ENCODE data around the gene PLD1. TPM values are rescaled to one million over a fixed set of nuclear protein-coding genes. Genes with fewer than 3 reads are reported as not detected.

PLD1 gene
- total and polyA plus RNA-seq, 4 donors: 4.9 to 31.5 (median 18.6) TPM

- TF ChIP-seq CTCF (IDR thresholded peaks at IDR 0.05; ENCODE audit: low read depth, low read length, missing input control): no peak
Observed at GRCh38 chr3:171574556-171575240, 235.6 kb downstream of the PLD1 start (continued).

- no peak overlapping the region for H3K27ac ChIP-seq (ENCODE audit: low read depth in 1 of 2, low read length in 2 of 2)
- no peak overlapping the region for H3K4me3 ChIP-seq (ENCODE audit: low read depth in 1 of 3, low read length in 3 of 3)
- no peaks in the 10 kb centered on the region for H3K27me3 ChIP-seq (ENCODE audit: control insufficient read depth in 4 of 4, insufficient read depth in 4 of 4, low read length in 3 of 4)
- TF ChIP-seq JUND (IDR thresholded peaks at IDR 0.05): no peak
- TF ChIP-seq RAD21 (IDR thresholded peaks at IDR 0.05): no peak
- TF ChIP-seq MAX (IDR thresholded peaks at IDR 0.05): no peak
- H3K4me1 ChIP-seq (ENCODE audit: control insufficient read depth in 4 of 4, insufficient read depth in 4 of 4, low read length in 3 of 4): no peaks in the 10 kb centered on the region
- DNase-seq (ENCODE audit: low spot score): no peak
- no peaks in the 10 kb centered on the region for H3K36me3 ChIP-seq (ENCODE audit: control insufficient read depth in 4 of 4, insufficient read depth in 3 of 4, low read depth in 1 of 4, low read length in 3 of 4)
- WGBS: 93% methylated on average over 7 of the region's 7 CpGs
- H3K9me3 ChIP-seq (ENCODE audit: control insufficient read depth in 4 of 4, low read length in 3 of 4): no peaks in the 10 kb centered on the region
- H3K9ac ChIP-seq (ENCODE audit: low read depth in 1 of 2, low read length in 2 of 2): no peak overlapping the region
Observed at GRCh38 chr3:171569571-171570132, 240.6 kb downstream of the PLD1 start.

GRCh38 chr3:171568766-171569165 lies 241.5 kb downstream of the PLD1 start:
- TF ChIP-seq GABPA (IDR thresholded peaks at IDR 0.05 in 1 of 2, conservative IDR thresholded peaks at IDR 0.05 in 1 of 2): no peak
- no peak for TF ChIP-seq HNF4A (conservative IDR thresholded peaks at IDR 0.05)
- TF ChIP-seq ZBTB33 (IDR thresholded peaks at IDR 0.05): no peak
- no peak for TF ChIP-seq RXRA (IDR thresholded peaks at IDR 0.05)
- no peak for TF ChIP-seq FOXA1 (IDR thresholded peaks at IDR 0.05)
- Histone ChIP-seq H3K4me1 (ENCODE audit: control insufficient read depth in 4 of 4, insufficient read depth in 4 of 4, low read length in 3 of 4) (no peaks in the 10 kb centered on the region), H3K27me3 (ENCODE audit: control insufficient read depth in 4 of 4, insufficient read depth in 4 of 4, low read length in 3 of 4) (no peaks in the 10 kb centered on the region), H3K9ac (ENCODE audit: low read depth in 1 of 2, low read length in 2 of 2) (no peak overlapping the region), H3K27ac (ENCODE audit: low read depth in 1 of 2, low read length in 2 of 2) (no peak overlapping the region), H3K9me3 (ENCODE audit: control insufficient read depth in 4 of 4, low read length in 3 of 4) (no peaks in the 10 kb centered on the region), H3K4me3 (ENCODE audit: low read depth in 1 of 3, low read length in 3 of 3) (no peak overlapping the region), H3K36me3 (ENCODE audit: control insufficient read depth in 4 of 4, insufficient read depth in 3 of 4, low read depth in 1 of 4, low read length in 3 of 4) (no peaks in the 10 kb centered on the region)
- DNase-seq (ENCODE audit: low spot score): no peak

- Histone ChIP-seq H3K4me3 (ENCODE audit: low read depth in 1 of 3, low read length in 3 of 3) (no peak overlapping the region), H3K36me3 (ENCODE audit: control insufficient read depth in 4 of 4, insufficient read depth in 3 of 4, low read depth in 1 of 4, low read length in 3 of 4) (no peaks in the 10 kb centered on the region), H3K9ac (ENCODE audit: low read depth in 1 of 2, low read length in 2 of 2) (no peak overlapping the region), H3K27me3 (ENCODE audit: control insufficient read depth in 4 of 4, insufficient read depth in 4 of 4, low read length in 3 of 4) (no peaks in the 10 kb centered on the region), H3K27ac (ENCODE audit: low read depth in 1 of 2, low read length in 2 of 2) (no peak overlapping the region), H3K9me3 (ENCODE audit: control insufficient read depth in 4 of 4, low read length in 3 of 4) (no peaks in the 10 kb centered on the region), H3K4me1 (ENCODE audit: control insufficient read depth in 4 of 4, insufficient read depth in 4 of 4, low read length in 3 of 4) (no peaks in the 10 kb centered on the region)
- DNase-seq (ENCODE audit: low spot score): no peak
- 2% methylated on average over 4 of the region's 4 CpGs for WGBS
- TF ChIP-seq EGR1 (IDR thresholded peaks at IDR 0.05; ENCODE audit: low read depth in 2 of 2) (no peak), FOXA1 (IDR thresholded peaks at IDR 0.05) (no peak), CTCF (IDR thresholded peaks at IDR 0.05; ENCODE audit: low read depth, low read length, missing input control) (peak; percentile 75), FOXA2 (IDR thresholded peaks at IDR 0.05) (no peak), REST (IDR thresholded peaks at IDR 0.05) (no peak), RAD21 (IDR thresholded peaks at IDR 0.05) (peak; percentile 96), SP1 (IDR thresholded peaks at IDR 0.05) (no peak), RXRA (IDR thresholded peaks at IDR 0.05) (no peak)
Observed at GRCh38 chr3:171566803-171567422, 243.4 kb downstream of the PLD1 start.
